ENCODE results near the gene CHRD.
A peak's percentile ranks its signal among the peaks of the same experiment; 100 is the strongest.

CHRD gene

DNA sequence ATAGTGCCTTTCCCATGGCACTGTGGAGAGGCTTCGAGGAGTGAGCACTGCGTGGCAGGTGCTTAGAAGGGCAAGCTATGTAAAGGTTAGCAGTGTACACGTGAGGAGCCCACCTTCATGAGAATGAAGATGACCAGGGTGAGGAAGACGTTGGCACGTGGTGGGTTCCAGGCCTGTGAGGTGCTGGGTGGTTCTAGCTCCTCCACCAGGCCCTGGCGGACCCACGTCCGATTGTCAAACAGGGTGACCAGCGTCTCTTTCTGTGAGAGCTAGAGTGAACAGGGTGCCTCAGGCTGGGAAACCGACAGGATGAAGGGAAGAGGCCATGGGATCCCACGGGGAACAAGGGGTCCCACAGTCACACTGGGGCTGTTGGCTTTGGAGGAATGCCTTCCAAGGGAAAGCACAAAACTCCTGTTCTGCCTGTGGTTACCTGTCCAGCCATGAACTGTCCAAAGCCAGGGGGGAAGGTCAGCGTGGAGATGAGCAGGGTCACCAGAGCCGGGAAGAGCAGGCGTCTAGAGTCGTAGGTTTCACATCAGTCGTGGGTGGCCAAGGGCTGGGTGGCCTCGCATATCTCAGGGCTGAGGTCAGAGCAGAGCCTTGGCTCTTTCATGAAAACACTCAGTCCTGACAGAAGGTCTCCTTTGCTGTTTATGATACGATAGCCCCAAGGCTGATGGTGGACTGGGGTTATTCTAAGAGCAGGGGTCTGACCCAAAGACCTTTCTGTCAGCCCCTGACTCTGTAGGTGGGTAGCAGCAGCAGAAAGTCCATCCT, 24.4 kb upstream of the CHRD start:
- Histone ChIP-seq H3K4me3 (ENCODE audit: low read length) (no peak overlapping the region), H3K4me1 (ENCODE audit: insufficient read depth, low read length) (peaks cover 6% of the 10 kb centered on the region), H3K9me3 (ENCODE audit: insufficient read depth, low read depth, low read length) (no peaks in the 10 kb centered on the region), H3K36me3 (ENCODE audit: insufficient read depth, low read length) (peaks cover 62% of the 10 kb centered on the region), H3K27me3 (ENCODE audit: insufficient read depth, low read length) (0 out of 2 replicates have a peak, but pooled peaks cover 1% of the 10 kb centered on the region), H3K9ac (ENCODE audit: low read depth, low read length) (no peak overlapping the region), H3K27ac (ENCODE audit: low read depth, low read length) (no peak overlapping the region)
- WGBS: 93% methylated on average over 18 of the region's 18 CpGs

DNA sequence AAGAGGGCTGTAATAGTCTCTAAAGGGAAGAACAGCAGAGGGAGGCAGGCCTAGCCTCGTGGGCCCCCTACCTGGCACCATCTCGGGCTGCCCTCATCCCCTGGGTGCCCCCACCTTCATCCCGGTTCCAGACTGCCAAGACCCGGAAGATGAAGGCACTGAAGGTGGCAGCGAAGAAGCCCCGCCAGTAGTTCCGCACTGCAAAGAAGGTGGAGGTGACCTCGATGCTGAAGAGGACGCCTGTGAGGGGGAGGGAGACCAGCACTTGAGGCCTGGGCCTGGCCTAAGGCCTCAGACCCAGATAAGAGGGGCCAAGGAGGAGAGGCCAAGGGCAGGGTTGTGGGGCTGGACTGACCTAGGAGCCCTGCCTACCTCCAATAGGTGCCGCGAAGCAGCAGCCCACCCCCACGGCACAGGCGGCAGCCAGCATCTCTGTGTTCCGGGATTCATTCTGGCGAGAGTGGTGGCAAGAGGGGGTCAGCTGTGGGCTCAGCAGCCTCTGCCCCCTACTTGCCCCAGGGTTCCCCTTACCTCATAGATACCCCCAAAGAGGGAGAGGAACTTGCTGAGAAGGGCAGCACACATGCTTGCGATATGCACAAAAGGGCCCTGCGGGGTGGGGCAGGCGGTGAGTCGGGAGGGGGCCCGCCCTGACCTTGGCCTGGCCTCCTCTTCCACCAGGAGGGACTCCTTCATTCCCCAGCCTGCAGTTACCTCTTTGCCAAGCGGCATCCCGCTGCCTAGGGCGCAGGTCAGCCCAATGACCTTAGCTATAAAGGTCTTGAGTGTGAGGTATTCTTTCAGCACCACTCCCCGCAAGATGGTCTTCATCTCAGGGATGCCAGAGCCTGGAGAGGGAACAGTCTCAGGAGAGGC, 22.4 kb upstream of the CHRD start:
- Histone ChIP-seq H3K4me3 (ENCODE audit: low read length) (no peak overlapping the region), H3K27me3 (ENCODE audit: insufficient read depth, low read length) (peaks cover 8% of the 10 kb centered on the region), H3K36me3 (ENCODE audit: insufficient read depth, low read length) (peaks cover 49% of the 10 kb centered on the region), H3K9ac (ENCODE audit: low read depth, low read length) (no peak overlapping the region), H3K27ac (ENCODE audit: low read depth, low read length) (no peak overlapping the region), H3K9me3 (ENCODE audit: insufficient read depth, low read depth, low read length) (no peaks in the 10 kb centered on the region), H3K4me1 (ENCODE audit: insufficient read depth, low read length) (peaks cover 10% of the 10 kb centered on the region)
- WGBS: 94% methylated on average over 24 of the region's 24 CpGs

DNA sequence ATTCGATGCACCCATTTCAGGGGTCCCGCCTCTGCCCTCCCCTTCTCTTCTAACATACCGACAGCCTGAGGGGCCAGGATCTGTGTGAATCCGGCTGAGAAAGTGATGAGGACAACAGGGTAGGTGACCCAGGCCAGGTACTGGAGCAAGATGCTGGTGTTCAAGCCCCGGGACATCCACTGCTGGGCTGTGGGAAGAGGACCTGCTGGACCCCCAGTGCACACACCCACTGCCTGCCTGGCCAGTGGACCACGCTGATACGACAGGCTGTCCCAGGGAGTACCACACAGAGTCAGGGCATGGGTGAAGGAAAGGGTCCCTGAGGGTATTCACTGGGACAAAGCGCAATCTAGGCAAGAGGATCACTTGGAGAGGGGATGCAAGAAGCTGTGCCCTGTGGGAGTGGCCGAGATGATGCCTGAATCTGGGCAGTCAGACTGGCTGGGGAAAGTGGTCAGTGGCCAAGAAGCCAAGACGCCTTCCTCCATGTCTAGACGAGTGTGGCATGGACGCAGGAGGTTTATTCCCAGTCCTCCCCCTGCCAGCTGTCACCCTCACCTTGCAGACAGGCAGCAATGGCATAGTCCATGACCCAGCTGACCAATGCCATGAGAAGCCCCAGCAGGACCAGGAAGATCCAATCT, 21.6 kb upstream of the CHRD start:
- WGBS: 98% methylated on average over 12 of the region's 12 CpGs
- H3K27me3 ChIP-seq (ENCODE audit: insufficient read depth, low read length): peaks cover 8% of the 10 kb centered on the region
- peaks cover 10% of the 10 kb centered on the region for H3K4me1 ChIP-seq (ENCODE audit: insufficient read depth, low read length)
- H3K9ac ChIP-seq (ENCODE audit: low read depth, low read length): no peak overlapping the region
- H3K27ac ChIP-seq (ENCODE audit: low read depth, low read length): no peak overlapping the region
- peaks cover 41% of the 10 kb centered on the region for H3K36me3 ChIP-seq (ENCODE audit: insufficient read depth, low read length)
- H3K9me3 ChIP-seq (ENCODE audit: insufficient read depth, low read depth, low read length): no peaks in the 10 kb centered on the region
- no peak overlapping the region for H3K4me3 ChIP-seq (ENCODE audit: low read length)

DNA sequence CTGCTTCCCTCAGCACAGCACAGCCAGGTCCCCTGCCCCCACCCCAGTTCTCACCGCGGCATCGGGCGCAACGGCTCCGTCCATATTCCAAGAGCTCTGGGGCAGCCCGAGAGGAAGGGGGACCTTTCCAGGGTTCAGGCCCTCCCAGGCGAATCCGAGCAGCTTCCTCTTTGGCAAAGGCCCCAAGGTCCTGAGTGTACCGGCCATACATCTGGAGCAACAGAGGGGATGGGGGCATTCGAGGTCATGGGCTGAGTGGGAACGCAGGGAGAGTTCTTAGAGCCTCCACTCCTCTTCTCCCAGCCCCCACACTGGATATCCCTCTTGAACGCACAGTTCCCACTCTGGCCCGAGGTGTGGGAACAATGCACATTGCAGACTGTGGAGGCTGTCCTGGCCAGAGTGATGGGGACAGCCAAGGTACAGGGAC, 20.9 kb upstream of the CHRD start:
- Histone ChIP-seq H3K36me3 (ENCODE audit: insufficient read depth, low read length) (peaks cover 35% of the 10 kb centered on the region), H3K27ac (ENCODE audit: low read depth, low read length) (no peak overlapping the region), H3K27me3 (ENCODE audit: insufficient read depth, low read length) (peaks cover 8% of the 10 kb centered on the region), H3K9me3 (ENCODE audit: insufficient read depth, low read depth, low read length) (no peaks in the 10 kb centered on the region), H3K9ac (ENCODE audit: low read depth, low read length) (no peak overlapping the region), H3K4me1 (ENCODE audit: insufficient read depth, low read length) (peaks cover 10% of the 10 kb centered on the region), H3K4me3 (ENCODE audit: low read length) (no peak overlapping the region)
- WGBS: 90% methylated on average over 14 of the region's 14 CpGs

DNA sequence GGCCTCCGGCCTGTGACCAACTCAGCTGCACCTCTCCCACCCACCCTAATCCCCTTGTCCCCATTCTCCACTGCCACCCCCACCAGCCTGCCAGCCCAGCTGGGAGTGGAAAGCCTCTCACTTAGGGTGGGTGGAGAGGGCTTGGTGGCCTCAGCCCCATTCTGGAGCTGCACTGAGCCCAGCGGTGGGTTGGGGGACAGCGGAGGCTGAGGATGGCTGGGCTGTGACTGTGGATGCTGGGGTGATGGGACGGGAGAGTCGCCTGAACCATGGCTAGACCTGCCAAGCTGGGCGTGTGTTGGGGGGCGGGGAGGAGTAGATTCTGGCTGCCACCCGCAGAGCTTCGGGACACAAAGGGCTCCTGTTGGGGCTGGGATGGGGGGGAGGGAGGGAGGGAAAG, 20.2 kb upstream of the CHRD start:
- Histone ChIP-seq H3K9ac (ENCODE audit: low read depth, low read length) (no peak overlapping the region), H3K36me3 (ENCODE audit: insufficient read depth, low read length) (peaks cover 35% of the 10 kb centered on the region), H3K9me3 (ENCODE audit: insufficient read depth, low read depth, low read length) (no peaks in the 10 kb centered on the region), H3K27me3 (ENCODE audit: insufficient read depth, low read length) (peaks cover 8% of the 10 kb centered on the region), H3K4me3 (ENCODE audit: low read length) (no peak overlapping the region), H3K4me1 (ENCODE audit: insufficient read depth, low read length) (peaks cover 10% of the 10 kb centered on the region), H3K27ac (ENCODE audit: low read depth, low read length) (no peak overlapping the region)
- WGBS: 23% methylated on average over 9 of the region's 9 CpGs

GRCh38 chr3:184360070-184360928, 19.6 kb upstream of the CHRD start:
- H3K9ac ChIP-seq (ENCODE audit: low read depth, low read length): peak overlapping the region; percentile 91

GRCh38 chr3:184360929-184361531, 18.8 kb upstream of the CHRD start:
- 7% methylated on average over 24 of the region's 24 CpGs for WGBS
- 0 out of 2 replicates have a peak overlapping the region, but pooled peaks have one; percentile 29 for H3K27ac ChIP-seq (ENCODE audit: low read depth, low read length)

More at GRCh38 chr3:184360070-184360928, 19.6 kb upstream of the CHRD start:
- Histone ChIP-seq H3K9me3 (ENCODE audit: insufficient read depth, low read depth, low read length) (no peaks in the 10 kb centered on the region), H3K4me3 (ENCODE audit: low read length) (peak overlapping the region; percentile 81), H3K27me3 (ENCODE audit: insufficient read depth, low read length) (peaks cover 8% of the 10 kb centered on the region), H3K4me1 (ENCODE audit: insufficient read depth, low read length) (peaks cover 10% of the 10 kb centered on the region), H3K27ac (ENCODE audit: low read depth, low read length) (no peak overlapping the region), H3K36me3 (ENCODE audit: insufficient read depth, low read length) (peaks cover 40% of the 10 kb centered on the region)
- WGBS: 21% methylated on average over 11 of the region's 12 CpGs

GRCh38 chr3:184361532-184361931, 18.3 kb upstream of the CHRD start, which contains the start of the genes CLCN2 and POLR2H:
CLCN2 (minus strand) TSS chr3:184361605; CDS start chr3:184361479, 126 bp downstream.
POLR2H (plus strand) TSS chr3:184361710; CDS start chr3:184363493, 1,783 bp downstream.
- no peaks in the 10 kb centered on the region for H3K9me3 ChIP-seq (ENCODE audit: insufficient read depth, low read depth, low read length)
- H3K27ac ChIP-seq (ENCODE audit: low read depth, low read length): peak within 1 kb of the TSS; percentile 98
- H3K4me1 ChIP-seq (ENCODE audit: insufficient read depth, low read length): peaks cover 10% of the 10 kb centered on the region
- WGBS: under 1% methylated on average over 56 of the region's 56 CpGs
- peaks cover 39% of the 10 kb centered on the region for H3K36me3 ChIP-seq (ENCODE audit: insufficient read depth, low read length)
- H3K27me3 ChIP-seq (ENCODE audit: insufficient read depth, low read length): peaks cover 8% of the 10 kb centered on the region
- H3K4me3 ChIP-seq (ENCODE audit: low read length): peak within 1 kb of the TSS; percentile 81
- H3K9ac ChIP-seq (ENCODE audit: low read depth, low read length): peak within 1 kb of the TSS; percentile 91

More at GRCh38 chr3:184360929-184361531, 18.8 kb upstream of the CHRD start:
- Histone ChIP-seq H3K9ac (ENCODE audit: low read depth, low read length) (peak overlapping the region; percentile 91), H3K4me1 (ENCODE audit: insufficient read depth, low read length) (peaks cover 10% of the 10 kb centered on the region), H3K4me3 (ENCODE audit: low read length) (peak overlapping the region; percentile 81), H3K9me3 (ENCODE audit: insufficient read depth, low read depth, low read length) (no peaks in the 10 kb centered on the region), H3K36me3 (ENCODE audit: insufficient read depth, low read length) (peaks cover 37% of the 10 kb centered on the region), H3K27me3 (ENCODE audit: insufficient read depth, low read length) (peaks cover 8% of the 10 kb centered on the region)

GRCh38 chr3:184361932-184362667, 17.8 kb upstream of the CHRD start:
- peaks cover 8% of the 10 kb centered on the region for H3K27me3 ChIP-seq (ENCODE audit: insufficient read depth, low read length)
- H3K4me1 ChIP-seq (ENCODE audit: insufficient read depth, low read length): peaks cover 10% of the 10 kb centered on the region
- under 1% methylated on average over 38 of the region's 38 CpGs for WGBS
- H3K9me3 ChIP-seq (ENCODE audit: insufficient read depth, low read depth, low read length): no peaks in the 10 kb centered on the region
- peak overlapping the region; percentile 98 for H3K27ac ChIP-seq (ENCODE audit: low read depth, low read length)
- H3K9ac ChIP-seq (ENCODE audit: low read depth, low read length): peak overlapping the region; percentile 91
- peak overlapping the region; percentile 81 for H3K4me3 ChIP-seq (ENCODE audit: low read length)
- peaks cover 39% of the 10 kb centered on the region for H3K36me3 ChIP-seq (ENCODE audit: insufficient read depth, low read length)
